GM21825 (cell line): ENCODE data around the gene RTBDN.

Source experiments
- ATAC-seq: cut with Tn5 transposase; IDR thresholded peaks from one replicate; pipeline ENCODE4 v1.9.1; 2021; ENCODE audit warnings: mild to moderate bottlenecking, moderate library complexity; ENCODE audit not compliant: unreplicated experiment

The RTBDN gene

DNA sequence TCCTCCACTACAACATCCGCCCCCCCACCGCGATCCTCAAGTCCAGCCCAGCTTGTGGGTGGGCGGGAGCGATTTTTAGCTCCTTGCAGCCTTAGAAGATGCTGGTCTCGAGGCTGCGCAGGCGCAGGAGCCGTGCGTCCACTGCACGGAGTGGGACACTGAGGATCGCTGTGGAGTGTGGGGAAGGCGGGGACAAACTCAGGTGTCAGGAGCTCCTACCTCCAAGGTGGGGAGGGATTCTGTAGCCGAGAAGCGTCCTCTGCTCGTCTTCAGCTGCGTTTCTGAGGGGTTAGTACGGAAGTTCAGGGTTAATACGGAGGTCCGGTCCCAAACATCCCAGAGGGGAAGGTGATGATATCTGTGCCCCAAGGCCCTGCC, at the start of gene RTBDN:
Gene RTBDN (minus strand): TSS at position 14 of the 378 bp plus-strand sequence. CDS start 4,600 bp downstream, outside the sequence.
- no peak for ATAC-seq

DNA sequence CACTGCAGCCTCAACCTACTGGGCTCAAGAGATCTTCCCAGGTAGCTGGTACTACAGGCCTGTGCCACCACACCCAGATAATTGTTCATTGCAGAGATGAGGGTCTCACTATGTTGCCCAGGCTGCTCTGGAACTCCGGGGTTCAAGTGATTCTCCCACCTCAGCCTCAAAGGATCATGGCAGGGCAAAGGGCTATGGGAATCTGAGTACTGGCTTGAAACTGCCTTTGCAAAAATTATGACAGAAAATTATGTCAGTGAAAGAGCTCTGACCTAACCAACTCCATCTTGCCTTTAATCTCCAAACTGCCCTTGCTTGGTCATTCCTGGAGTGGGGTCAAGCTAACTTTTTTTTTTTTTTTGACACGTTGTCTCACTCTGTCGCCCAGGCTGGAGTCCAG, 48.2 kb upstream of the RTBDN start:
- ATAC-seq: no peak

DNA sequence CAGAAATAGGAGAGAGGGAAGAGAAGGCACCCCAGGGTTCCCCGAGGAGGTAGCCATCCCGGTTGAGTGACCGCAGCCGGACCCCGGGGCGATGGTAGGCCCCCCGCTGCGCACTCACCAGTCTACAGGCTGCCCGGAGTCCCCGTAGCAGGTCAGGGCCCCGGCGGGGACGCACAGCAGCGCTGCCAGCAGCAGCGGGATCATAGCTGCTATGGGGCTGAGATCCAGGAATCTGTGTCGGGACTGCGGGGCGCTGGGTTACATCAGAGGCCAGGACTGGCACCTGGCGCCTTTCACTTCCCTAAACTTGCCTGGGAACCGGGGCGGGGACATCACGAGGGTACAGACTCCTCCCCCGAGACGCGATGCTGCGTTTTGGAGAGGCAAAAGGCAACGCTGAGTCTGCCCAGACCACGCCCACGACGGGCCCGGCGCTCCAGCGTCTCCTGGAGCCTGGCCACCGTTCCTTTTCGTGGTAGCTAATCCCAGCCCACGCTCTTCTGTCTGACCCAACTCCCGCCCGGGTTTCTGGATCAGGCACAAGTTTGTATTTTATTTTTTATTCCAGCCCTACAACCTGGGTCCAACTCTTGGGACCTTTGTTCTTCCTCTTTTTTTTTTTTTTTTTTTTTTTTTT, 46.9 kb upstream of the RTBDN start, which contains the start of gene DNASE2:
Gene DNASE2 (minus strand): TSS at position 278 of the 637 bp plus-strand sequence. CDS start 74 bp downstream, at position 204.
- ATAC-seq: peak; percentile 78

DNA sequence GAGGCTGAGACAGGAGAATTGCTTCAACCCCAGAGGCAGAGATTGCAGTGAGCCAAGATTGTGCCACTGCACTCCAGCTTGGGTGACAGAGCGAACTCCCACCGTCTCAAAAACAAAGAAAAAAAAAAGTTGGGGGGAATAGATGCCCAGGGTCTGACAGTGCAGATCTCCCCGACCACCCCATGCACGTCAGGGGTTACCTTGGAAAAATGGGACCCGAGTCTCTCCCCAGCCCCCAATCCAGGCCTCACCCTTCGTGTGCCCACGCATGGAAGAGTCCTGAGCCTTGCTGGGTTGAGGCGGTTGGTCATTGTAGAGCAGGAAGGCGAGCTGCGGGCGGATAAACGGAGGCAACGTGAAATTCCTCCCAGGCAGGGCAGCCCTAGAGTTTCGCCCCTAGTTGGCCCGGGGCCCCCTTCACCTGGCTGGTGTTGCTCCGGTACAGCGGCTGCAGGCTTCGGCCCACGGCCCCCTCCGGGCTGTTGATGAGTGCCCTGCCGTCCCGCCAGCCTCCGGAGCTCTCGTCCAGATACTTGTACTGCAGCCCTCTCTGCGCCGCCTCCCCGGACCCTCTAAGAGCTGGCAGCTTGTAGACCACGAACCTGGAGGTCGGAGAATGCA, 46.3 kb upstream of the RTBDN start:
- no peak for ATAC-seq

DNA sequence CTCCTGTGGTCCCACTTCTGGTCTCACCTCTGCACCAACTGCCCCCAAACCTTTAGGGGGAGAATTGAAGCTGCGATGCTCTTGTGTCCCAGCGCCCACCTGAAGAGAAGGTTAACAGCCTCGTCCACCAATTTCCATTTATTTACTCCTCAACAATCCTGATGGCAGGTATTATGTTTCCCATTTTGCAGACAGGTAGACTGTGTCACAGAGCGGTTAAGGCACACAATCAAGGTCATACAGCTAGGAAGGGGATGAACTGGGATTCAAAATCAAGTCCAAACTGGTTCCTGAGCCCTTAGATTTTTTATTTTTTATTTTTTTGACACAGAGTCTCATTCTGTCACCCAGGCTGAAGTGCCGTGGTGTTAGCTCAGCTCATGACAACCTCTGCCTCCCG, 40.7 kb upstream of the RTBDN start:
- no peak for ATAC-seq

DNA sequence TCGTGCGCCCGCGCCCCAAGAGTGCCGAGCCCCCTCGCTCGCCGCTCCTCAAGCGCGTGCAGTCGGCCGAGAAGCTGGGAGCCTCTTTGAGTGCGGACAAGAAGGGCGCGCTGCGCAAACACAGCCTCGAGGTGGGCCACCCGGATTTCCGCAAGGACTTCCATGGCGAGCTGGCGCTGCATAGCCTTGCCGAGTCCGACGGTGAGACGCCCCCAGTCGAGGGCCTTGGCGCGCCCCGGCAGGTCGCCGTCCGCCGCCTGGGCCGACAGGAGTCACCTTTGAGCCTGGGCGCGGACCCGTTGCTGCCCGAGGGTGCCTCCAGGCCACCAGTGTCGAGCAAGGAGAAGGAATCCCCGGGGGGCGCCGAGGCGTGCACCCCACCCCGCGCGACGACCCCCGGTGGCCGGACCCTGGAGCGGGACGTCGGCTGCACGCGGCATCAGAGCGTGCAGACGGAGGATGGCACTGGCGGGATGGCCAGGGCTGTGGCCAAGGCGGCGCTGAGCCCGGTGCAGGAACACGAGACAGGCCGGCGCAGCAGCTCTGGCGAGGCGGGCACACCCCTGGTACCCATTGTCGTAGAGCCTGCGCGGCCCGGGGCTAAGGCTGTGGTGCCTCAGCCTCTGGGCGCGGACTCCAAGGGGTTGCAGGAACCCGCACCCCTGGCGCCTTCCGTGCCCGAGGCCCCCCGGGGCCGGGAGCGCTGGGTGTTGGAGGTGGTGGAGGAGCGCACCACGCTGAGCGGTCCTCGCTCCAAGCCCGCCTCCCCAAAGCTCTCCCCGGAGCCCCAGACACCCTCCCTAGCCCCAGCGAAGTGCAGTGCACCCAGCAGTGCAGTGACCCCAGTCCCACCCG, 39.7 kb upstream of the RTBDN start:
- no peak for ATAC-seq

DNA sequence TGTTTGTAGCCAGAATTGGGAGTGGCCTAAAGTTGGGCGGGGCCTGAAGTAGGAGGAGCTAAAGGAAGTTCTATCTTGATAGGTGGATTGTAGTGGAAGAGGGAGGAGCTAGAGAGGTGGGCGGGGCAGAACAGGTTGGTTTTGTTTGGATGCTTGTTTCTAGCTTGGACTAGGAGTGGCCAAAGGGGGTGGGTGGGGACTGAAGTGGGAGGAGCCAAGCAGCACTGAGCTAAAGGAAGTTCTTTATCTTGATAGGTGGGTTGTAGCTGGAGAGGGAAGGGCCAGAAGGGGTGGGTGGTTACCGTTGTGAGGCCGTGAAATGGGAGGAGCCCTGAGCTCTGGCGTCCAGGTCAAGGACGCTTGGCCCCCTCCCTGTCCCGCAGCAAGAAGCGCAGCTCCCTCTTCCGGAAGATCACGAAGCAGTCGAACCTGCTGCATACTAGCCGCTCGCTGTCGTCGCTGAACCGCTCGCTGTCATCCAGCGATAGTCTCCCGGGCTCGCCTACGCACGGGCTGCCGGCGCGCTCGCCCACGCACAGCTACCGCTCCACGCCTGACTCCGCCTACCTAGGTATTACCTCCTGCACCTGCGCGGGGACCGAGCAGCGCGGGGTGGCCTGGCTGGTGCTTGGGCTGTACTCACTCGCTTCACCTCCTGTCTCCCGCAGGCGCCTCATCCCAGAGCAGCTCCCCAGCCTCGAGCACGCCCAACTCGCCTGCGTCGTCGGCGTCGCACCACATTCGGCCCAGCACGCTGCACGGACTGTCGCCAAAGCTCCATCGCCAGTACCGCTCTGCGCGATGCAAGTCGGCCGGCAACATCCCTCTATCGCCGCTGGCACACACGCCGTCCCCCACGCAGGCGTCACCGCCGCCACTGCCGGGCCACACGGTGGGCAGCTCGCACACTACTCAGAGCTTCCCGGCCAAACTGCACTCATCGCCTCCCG, 38.8 kb upstream of the RTBDN start:
- ATAC-seq: no peak

DNA sequence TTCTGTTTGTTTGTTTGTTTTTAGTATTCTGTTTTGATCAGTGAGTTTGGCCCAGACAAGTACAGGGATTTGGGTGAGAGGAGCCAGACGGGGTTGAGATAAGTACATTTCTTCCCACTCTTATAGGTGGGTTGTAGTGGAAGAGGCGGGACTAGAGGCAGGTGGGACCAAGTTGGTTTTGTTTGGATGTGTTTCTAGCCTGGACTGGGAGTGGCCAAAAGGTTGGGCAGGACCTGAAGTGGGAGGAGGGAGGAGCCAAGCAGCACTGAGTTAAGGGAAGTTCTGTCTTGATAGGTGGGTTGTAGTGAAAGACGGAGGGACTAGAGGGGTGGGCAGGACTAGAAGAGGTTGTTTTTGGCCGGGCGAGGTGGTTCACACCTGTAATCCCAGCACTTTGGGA, 37.9 kb upstream of the RTBDN start:
- no peak for ATAC-seq

DNA sequence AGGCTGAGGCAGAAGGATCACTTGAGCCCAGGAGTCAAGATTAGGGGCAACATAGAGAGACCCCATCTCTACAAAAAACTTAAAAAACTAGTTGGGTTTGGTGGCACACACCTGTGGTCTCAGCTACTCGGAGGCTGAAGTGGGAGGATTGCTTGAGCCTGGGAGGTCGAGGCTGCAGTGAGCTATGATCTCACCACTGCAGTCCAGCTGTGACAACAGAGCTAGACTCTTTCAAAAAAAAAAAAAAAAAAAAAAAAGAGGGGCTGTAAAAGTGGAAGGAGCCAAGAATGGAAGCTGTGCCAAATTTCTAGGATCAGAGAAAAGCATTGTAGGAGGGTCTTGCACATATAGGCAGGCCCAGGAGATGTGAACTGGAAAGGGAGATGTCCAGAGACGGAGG, 37.3 kb upstream of the RTBDN start:
- no peak for ATAC-seq

DNA sequence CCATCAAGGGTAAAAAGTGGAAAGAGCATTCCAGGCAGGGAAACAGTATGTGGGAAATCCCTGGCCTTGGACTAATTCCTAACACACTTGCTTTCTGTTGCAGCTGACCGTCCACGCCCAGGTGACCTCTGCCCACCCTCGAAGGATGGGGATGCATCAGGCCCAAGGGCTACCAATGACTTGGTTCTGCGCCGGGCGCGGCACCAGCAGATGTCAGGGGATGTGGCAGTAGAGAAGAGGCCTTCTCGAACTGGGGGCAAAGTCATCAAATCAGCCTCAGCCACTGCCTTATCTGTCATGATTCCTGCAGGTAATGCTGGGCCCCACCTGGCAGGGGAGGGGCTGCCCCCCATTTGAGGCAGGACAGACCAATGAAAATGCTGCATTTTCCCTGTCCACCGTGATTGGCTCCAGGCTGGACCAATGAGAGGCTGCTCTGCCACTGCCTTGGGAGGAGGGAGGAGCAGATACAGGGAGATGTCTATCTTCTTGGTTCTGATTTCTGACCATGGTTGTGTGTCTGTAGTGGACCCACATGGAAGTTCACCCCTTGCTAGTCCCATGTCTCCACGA, 34.2 kb upstream of the RTBDN start:
- no peak for ATAC-seq

DNA sequence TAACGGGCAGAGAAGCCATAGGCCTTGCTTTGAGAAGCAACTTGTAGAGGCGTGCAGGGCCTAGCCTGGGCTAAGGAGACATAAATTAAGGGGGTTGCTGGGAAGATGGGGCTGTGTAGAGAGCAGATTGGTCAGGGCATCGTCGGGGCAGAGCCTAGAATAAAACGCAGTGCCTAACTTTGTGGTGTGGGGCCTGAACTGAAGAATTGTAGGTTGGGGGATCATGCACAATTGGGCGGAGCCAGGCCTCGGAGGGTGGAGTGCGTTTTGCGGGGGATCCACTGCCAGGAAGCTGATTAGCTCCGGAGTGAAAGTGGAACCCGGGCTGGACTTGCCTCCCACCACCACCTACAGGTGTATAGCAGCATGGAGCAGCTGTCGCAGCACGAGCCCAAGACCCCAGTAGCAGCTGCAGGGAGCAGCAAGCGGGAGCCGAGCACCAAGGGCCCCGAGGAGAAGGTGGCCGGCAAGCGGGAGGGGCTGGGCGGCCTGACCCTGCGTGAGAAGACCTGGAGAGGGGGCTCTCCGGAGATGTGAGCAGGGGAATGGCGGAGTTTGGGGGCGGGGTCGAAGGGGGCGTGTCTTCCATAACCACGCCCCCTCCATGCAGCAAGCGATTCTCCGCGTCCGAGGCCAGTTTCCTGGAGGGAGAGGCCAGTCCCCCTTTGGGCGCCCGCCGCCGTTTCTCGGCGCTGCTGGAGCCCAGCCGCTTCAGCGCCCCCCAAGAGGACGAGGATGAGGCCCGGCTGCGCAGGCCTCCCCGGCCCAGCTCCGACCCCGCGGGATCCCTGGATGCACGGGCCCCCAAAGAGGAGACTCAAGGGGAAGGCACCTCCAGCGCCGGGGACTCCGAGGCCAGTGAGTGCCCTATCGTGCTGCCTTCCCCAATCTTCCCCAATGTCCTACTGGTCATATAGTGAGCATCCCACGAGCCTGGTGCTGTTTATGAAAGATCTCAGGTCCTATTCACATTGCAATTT, 33.0 kb upstream of the RTBDN start:
- ATAC-seq: peak; percentile 62

DNA sequence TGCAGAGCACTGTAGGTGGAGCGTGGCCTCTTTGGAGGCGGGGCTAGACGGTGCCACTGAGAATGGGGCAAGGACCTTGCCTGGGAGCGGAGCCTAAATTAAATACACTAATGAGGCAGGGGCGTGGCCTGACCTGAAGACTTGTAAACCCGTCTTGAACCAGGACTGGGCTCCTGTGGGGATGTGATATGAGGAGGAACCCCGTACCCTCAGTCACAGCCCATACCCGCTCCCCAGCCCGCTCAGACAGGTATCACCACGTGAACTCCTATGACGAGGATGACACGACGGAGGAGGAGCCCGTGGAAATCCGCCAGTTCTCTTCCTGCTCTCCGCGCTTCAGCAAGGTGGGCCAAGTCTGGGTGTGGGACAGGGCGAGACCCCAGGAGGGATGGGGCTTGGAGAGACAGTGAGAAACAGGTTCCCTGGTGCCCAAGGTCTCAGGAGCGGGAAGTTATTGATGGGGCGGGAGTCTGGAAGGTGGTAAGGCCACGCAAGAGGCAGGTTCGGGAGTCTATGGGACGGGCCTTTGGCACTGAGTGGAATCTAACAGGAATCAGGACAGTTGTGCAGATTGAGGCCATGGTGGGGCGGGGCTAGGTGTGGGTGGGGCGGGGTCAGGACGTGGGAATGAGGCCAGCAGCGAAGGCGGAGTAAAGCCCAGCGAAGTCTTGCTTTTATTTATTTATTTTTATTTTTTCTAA, 32.2 kb upstream of the RTBDN start:
- ATAC-seq: no peak

DNA sequence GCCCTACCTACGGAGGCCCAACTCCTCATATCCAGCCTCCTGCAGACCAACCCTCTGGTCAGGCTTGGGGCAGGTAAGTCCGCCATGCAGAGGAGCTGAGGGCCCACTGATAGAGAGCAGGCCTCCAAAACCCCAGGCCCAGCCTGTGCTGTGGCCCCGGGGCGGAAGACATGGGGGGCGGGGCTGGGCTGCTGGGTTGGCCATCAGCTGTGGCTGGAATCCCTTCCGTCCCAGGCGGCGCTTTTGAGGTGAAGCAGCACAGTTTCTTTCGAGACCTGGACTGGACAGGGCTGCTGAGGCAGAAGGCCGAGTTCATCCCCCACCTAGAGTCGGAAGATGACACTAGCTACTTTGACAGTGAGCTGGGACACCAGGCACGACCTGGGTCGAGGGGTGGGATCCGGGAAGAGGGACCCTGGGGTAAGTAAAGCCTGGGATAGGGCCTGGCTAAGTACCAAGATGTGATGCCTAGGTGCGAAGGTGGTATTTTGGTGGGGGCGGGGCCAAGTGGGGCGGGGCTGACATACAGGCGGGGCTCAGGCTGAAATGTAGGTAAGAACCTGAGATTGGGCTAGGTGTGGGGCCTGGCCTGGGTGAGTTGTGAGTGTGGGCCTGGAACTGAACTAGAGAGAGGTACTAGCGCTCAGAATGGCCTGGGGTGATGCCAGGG, 31.5 kb upstream of the RTBDN start:
- ATAC-seq: no peak

DNA sequence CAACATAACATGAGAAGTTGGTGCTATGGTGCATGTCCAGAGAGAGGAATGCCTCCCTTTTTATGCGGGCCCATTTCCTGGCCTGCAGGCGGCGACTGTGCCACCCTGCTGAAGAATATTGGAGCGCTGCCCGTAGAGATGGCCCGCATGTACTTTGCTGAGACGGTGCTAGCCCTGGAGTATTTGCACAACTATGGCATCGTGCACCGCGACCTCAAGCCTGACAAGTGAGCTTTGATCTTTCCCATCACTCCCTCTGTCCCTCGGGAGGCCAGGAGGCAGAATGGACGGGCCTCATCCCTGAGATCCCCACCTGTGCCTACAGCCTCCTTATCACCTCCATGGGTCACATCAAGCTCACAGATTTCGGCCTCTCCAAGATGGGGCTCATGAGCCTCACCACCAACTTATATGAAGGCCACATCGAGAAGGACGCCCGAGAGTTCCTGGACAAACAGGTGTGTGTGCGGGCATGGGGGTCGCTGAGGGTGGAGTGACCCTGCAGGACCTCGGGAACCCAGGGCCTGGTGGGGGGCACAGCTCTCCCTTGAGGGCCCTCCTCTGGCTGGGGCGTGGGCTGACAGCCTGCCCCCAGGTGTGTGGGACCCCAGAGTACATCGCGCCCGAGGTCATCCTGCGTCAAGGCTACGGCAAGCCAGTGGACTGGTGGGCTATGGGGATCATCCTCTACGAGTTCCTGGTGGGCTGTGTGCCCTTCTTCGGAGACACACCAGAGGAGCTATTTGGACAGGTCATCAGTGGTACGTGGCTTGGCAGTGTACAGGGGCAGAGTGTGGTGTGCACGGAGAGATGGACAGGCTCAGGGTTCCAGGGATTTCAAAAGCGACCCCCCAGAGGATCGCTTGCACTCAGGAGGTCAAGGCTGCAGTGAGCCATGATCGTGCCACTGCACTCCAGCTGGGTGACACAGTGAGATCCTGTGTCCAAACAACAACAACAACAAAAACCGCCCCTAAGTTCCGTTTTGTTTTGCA, 30.6 kb upstream of the RTBDN start:
- ATAC-seq: no peak

DNA sequence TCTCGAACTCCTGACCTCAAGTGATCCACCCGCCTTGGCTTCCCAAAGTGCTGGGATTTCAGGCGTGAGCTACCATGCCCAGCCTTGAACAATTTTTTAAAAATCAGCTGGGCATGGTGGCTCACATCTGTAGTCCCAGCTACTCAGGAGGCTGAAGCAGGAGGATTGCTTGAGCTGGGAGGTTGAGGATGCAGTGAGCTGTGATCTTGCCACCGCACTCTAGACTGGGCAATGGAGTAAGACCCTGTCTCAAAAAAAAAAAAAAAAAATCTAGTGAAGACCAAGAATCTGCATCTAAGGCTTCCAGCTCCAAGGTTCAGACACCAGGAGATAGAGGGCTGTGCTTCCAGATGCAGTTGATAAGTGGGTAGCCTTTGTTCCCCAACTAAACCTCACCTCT, 29.8 kb upstream of the RTBDN start:
- ATAC-seq: no peak

DNA sequence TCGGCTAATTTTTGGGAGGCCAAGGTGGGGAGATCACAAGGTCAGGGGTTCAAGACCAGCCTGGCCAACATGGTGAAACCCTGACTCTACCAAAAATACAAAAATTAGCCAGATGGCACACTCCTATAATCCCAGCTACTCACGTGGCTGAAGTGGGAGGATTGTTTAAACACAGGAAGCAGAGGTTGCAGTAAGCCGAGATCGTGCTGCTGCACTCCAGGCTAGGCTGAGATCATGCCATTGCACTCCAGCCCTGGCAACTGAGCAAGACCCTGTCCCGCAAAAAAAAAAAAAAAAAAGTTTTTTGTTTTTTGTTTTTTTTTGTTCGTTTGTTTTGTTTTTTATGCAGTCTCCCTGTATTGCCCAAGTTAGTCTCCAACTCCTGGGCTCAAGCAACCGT, 25.2 kb upstream of the RTBDN start:
- no peak for ATAC-seq
